Measurements from ENCODE around the gene ATF6.

Gene ATF6

DNA sequence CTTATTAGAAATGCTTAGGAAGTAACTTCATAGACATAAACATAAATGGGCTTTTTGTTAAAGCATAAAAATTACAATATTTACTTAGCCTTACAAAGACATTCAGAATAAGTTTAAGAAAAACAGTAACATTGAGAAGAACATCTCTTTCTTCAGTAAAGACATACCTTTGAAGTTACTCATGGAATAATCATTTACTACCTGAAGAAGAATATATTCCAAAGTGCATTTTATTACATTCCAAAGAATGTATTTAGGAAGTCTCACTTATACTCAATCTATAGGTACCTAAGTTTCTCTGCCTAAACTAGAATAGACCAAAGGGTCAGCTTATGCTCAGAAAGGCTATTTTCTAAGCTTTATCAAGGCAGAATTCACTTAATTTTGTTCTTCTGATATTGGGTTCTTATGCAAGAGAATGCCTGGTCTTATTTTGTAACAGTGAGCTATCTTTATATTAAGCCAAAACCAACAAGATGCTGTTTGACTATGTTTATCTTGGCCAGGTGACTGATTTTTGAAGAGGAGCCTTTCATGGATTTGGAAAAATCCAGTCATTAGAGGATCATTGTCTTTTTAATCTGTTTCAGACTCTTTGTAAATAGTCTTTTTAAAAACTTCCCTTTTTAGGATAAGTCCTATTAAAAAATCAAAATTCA, 147.5 kb downstream of the ATF6 start:
- ChIA-PET CTCF (interaction anchor here (1.8 kb wide), 1 partner anchor 124 kb away, joined by 7 read pairs; no protein-coding TSS in a partner anchor), POLR2A (no interaction called here)
- H3K4me3 ChIP-seq (ENCODE audit: low read depth, low read length): no peak overlapping the region
- TF ChIP-seq, protein P1, sequence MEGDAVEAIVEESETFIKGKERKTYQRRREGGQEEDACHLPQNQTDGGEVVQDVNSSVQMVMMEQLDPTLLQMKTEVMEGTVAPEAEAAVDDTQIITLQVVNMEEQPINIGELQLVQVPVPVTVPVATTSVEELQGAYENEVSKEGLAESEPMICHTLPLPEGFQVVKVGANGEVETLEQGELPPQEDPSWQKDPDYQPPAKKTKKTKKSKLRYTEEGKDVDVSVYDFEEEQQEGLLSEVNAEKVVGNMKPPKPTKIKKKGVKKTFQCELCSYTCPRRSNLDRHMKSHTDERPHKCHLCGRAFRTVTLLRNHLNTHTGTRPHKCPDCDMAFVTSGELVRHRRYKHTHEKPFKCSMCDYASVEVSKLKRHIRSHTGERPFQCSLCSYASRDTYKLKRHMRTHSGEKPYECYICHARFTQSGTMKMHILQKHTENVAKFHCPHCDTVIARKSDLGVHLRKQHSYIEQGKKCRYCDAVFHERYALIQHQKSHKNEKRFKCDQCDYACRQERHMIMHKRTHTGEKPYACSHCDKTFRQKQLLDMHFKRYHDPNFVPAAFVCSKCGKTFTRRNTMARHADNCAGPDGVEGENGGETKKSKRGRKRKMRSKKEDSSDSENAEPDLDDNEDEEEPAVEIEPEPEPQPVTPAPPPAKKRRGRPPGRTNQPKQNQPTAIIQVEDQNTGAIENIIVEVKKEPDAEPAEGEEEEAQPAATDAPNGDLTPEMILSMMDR (IDR thresholded peaks at IDR 0.05; ENCODE audit: insufficient read depth, low read length, missing control alignments): no peak
- peak; percentile 44 for DNase-seq (ENCODE audit: low read depth, low spot score)

DNA sequence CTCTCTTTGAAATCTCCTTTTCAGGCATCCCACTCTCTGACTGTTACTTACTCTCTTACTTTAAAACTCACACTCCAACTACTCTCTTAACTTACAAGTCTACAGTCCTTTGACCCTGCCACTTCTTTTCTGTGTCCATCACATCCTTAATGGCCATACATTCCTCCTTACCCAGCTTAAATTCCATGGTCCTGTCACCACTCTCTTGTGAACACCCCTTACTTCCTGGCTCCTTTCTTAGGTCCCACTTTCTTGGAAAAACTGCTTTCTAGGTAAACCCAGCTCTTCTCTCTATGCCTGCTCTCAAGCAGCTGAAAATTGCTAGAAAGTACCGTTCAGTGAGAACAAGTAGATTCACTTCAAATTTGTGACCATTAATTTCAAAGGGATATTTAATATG, 148.5 kb downstream of the ATF6 start:
- TF ChIP-seq, protein P1 (IDR thresholded peaks at IDR 0.05; ENCODE audit: insufficient read depth, low read length, missing control alignments): no peak
- POLR2A ChIA-PET: no interaction called here
- H3K4me3 ChIP-seq (ENCODE audit: low read depth, low read length): no peak overlapping the region
- no peak for DNase-seq (ENCODE audit: low read depth, low spot score)
- CTCF ChIA-PET: interaction anchor here (1.4 kb wide), 1 partner anchor 122 kb away, joined by 4 read pairs; no protein-coding TSS in a partner anchor

DNA sequence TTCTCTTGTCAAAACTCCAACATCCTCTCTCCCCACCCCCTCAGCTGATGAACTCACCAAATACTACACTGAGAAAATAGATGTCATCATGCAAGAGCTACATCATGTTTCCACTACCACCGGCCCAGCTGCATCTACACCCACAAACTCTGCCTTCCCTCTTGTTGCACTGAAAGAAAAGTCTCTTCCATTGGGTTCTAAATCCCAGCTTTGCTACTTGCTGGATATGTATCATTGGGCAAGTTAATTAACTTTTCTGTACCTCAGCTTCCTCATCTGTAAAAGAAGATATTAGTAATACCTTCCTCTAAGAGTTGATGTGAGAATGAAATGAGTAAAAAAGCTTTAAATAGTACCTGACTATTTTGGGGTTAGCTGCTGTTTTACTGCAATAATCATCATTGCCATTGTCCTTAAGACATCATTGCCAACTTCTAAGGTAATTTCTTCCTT, 149.0 kb downstream of the ATF6 start:
- TF ChIP-seq, protein P1 (IDR thresholded peaks at IDR 0.05; ENCODE audit: insufficient read depth, low read length, missing control alignments): no peak
- POLR2A ChIA-PET: no interaction called here
- no peak overlapping the region for H3K4me3 ChIP-seq (ENCODE audit: low read depth, low read length)
- no peak for DNase-seq (ENCODE audit: low read depth, low spot score)
- CTCF ChIA-PET: interaction anchor here (0.9 to 1.4 kb wide), 2 partner anchors 29 to 121 kb away, joined by 3 to 4 read pairs; no protein-coding TSS in a partner anchor

DNA sequence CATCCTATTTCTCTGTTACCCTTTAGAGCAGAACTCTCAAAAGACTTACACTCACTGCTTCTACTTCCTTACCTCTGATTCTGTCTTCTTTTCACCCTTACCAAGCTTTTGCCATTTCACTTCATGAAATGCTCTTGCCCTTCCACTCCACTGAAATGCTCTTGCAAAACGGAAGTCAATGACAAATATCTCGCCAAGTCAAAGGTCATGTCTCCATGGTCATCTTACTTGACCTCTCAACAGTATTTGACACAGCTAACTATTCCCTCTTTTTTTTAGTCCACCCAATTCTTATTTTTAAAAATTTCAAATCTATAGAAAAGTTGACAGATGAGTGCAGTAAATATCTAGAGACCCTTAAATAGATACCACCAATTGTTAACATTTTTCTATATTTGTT, 149.9 kb downstream of the ATF6 start:
- ChIA-PET CTCF (interaction anchor here (0.9 to 1.4 kb wide), 3 partner anchors 14 to 120 kb away, joined by 3 to 4 read pairs (median 3); no protein-coding TSS in a partner anchor), POLR2A (no interaction called here)
- no peak overlapping the region for H3K4me3 ChIP-seq (ENCODE audit: low read depth, low read length)
- DNase-seq (ENCODE audit: low read depth, low spot score): no peak
- TF ChIP-seq, protein P1 (IDR thresholded peaks at IDR 0.05; ENCODE audit: insufficient read depth, low read length, missing control alignments): no peak

DNA sequence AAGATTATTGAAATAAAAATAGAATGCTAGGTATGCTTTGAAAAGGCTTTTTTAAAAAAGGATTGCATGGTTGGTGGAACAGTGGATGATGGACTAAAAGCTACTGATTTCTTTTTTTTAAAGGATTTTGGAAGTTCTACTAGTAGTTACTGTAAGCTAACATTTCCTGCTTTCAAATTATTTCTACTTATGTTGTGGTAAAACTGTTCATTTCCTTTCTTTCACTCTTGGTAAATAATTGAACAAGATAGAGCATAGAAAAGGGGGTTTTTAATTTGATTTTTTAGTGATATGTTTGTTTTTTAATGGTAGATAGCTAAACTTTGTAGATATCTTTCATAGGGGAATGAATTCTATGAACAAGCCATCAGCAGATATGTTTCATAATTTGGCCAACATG, 153.1 kb downstream of the ATF6 start:
- DNase-seq (ENCODE audit: low read depth, low spot score): no peak
- H3K4me3 ChIP-seq (ENCODE audit: low read depth, low read length): no peak overlapping the region
- TF ChIP-seq, protein P1 (IDR thresholded peaks at IDR 0.05; ENCODE audit: insufficient read depth, low read length, missing control alignments): no peak
- ChIA-PET POLR2A (no interaction called here), CTCF (interaction anchor here (1.0 kb wide), 1 partner anchor 126 kb away, joined by 4 read pairs; no protein-coding TSS in a partner anchor)

DNA sequence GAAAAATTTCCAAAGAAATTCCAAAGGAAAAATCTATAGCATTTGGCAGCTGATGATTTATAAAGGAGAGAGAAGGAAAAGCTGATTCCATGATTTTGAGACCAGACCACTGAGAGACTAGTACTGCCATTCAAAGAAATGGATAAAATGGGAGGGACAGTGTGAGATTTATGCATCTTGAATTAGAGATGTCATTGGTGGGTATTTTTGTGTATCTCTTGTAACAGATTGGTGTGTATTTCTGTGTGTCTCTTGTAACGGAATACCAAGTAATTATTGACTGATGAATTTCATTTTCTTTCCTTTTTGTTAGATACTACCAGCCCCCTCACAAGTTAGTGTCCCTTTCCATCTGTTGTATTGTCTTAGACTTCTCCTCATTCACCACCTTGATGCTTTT, 155.4 kb downstream of the ATF6 start:
- POLR2A ChIA-PET: no interaction called here
- CTCF ChIA-PET: interaction anchor here (0.8 to 1.7 kb wide), 2 partner anchors 12 to 115 kb away, joined by 4 read pairs; no protein-coding TSS in a partner anchor
- no peak overlapping the region for H3K4me3 ChIP-seq (ENCODE audit: low read depth, low read length)
- no peak for DNase-seq (ENCODE audit: low read depth, low spot score)
- TF ChIP-seq, protein P1 (IDR thresholded peaks at IDR 0.05; ENCODE audit: insufficient read depth, low read length, missing control alignments): no peak

Data from AG04449 (cell line).